Thyroid gland (tissue), 4 donors: ENCODE measurements around the gene HPN. TPM values are rescaled to one million over a fixed set of nuclear protein-coding genes. Genes with fewer than 3 reads are reported as not detected.

ENCODE experiments used
- DNase-seq, 2 donors: peaks; one replicate each; pipeline ENCODE4 v3.0.0-alpha.2; 2019
- H3K27ac ChIP-seq, 3 donors: fragments of 200-600 bp; sonication (generic); 1 replicate in 2 of 3; 2 replicates in 1 of 3; pipeline ENCODE4 v1.5.1; 2016 to 2019; ENCODE audit warnings: mild to moderate bottlenecking in 1 of 3, moderate library complexity in 1 of 3
- H3K27me3 ChIP-seq: fragments of 200-600 bp; sonication (generic); one replicate; pipeline ENCODE4 v1.5.1; 2019
- H3K36me3 ChIP-seq, 2 donors: fragments of 200-600 bp; sonication (generic); one replicate each; pipeline ENCODE4 v1.5.1; 2016 to 2019
- H3K4me1 ChIP-seq, 2 donors: fragments of 200-600 bp; sonication (generic); one replicate each; pipeline ENCODE4 v1.5.1; 2017 to 2019
- H3K4me3 ChIP-seq, 3 donors: fragments of 200-600 bp; sonication (generic); replicated peaks in 1 of 3; 1 replicate in 2 of 3; 2 replicates in 1 of 3; pipeline ENCODE4 v1.5.1; 2016; ENCODE audit warnings: mild to moderate bottlenecking in 1 of 3
- H3K9me3 ChIP-seq: fragments of 200-600 bp; sonication (generic); one replicate; pipeline ENCODE4 v1.5.1; 2017
- CTCF ChIP-seq, 6 experiments: fragments of 200-600 bp in 3 of 6; fragments of 450-650 bp in 3 of 6; sonication (generic) in 3 of 6; IDR thresholded peaks; one replicate each; pipeline ENCODE4 v1.5.1; 2016 to 2019; ENCODE audit warnings: antibody characterized with exemption in 6 of 6, mild to moderate bottlenecking in 2 of 6, inconsistent platforms in 1 of 6, moderate library complexity in 1 of 6
- POLR2A ChIP-seq, 2 donors: fragments of 450-650 bp; IDR thresholded peaks; one replicate each; pipeline ENCODE4 v1.6.1; 2017; ENCODE audit warnings: antibody characterized with exemption in 2 of 2, mild to moderate bottlenecking in 2 of 2, moderate library complexity in 1 of 2
- WGBS, 2 donors: methylation state at CpG; one replicate each; pipeline ENCODE4 v1.1.5; 2017; 5-methylcytosine and 5-hydroxymethylcytosine counted together
- intact Hi-C: fragments of 100-400 bp; cut with DNase I; formaldehyde crosslinking; loops from one replicate; pipeline ENCODE4 v1.15.1; 2023
- total RNA-seq, 4 donors: library from RNA; depleted of rRNA; stranded (reverse); fragments of >200 nt; gene quantifications; one replicate each; pipeline ENCODE4 v1.2.3, GENCODE V29; 2016

Gene HPN
- total RNA-seq, 4 donors from 2014 or later: 16.3 to 19.3 (median 17.9) TPM

GRCh38 chr19:35052599-35053190 is 11.2 kb downstream of the HPN start:
- Histone ChIP-seq H3K27ac (no peak overlapping the region), H3K36me3 (no peaks in the 10 kb centered on the region), H3K4me1 (no peaks in the 10 kb centered on the region), H3K27me3 (no peaks in the 10 kb centered on the region), H3K4me3 (no peak overlapping the region), H3K9me3 (no peaks in the 10 kb centered on the region)
- 66 to 70% methylated on average over 8 of the region's 8 CpGs for WGBS, 2 donors
- no peak for TF ChIP-seq POLR2A (IDR thresholded peaks at IDR 0.05)
- TF ChIP-seq CTCF (IDR thresholded peaks at IDR 0.05): no peak
- intact Hi-C loops: no loop called here
- no peak for DNase-seq

DNA sequence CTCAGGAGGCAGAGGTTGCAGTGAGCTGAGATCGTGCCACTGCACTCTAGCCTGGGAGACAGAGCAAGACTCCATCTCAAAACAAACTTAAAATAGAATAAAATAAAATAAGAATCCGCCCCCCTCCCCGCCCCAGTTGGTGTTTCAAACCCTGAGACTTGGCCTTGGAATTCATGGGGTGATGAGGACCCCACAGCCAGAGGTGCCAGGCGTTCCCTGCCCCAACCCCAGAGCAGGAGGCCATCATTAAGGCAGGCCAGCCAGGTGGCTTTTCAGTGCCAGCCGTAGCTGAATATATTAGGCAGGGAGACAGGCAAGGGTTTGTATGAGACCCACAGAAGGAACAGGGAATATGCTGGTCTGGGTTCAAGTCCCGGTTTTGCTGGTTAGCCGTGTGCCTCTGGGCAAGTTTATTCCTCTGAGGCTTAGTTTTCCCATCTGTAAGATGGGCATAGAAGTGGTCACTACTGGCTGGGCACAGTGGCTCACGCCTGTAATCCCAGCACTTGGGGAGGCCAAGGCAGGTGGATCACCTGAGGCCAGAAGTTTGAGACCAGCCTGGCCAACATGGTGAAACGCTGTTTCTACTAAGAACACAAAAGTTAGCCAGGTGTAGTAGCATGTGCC is 12.3 kb downstream of the HPN start:
- intact Hi-C loops: no loop called here
- no peak for DNase-seq
- Histone ChIP-seq H3K27ac (no peak overlapping the region), H3K4me3 (no peak overlapping the region), H3K9me3 (no peaks in the 10 kb centered on the region), H3K36me3 (no peaks in the 10 kb centered on the region), H3K27me3 (no peaks in the 10 kb centered on the region), H3K4me1 (no peaks in the 10 kb centered on the region)
- no peak for TF ChIP-seq POLR2A (IDR thresholded peaks at IDR 0.05)
- no peak for TF ChIP-seq CTCF (IDR thresholded peaks at IDR 0.05)
- WGBS, 2 donors: 81 to 88% methylated on average over 8 to 9 of the region's 9 CpGs

GRCh38 chr19:35054626-35055025 is 13.1 kb downstream of the HPN start:
- Histone ChIP-seq H3K9me3 (no peaks in the 10 kb centered on the region), H3K36me3 (no peaks in the 10 kb centered on the region), H3K4me1 (no peaks in the 10 kb centered on the region), H3K4me3 (no peak overlapping the region), H3K27ac (no peak overlapping the region), H3K27me3 (no peaks in the 10 kb centered on the region)
- WGBS, 2 donors: 86 to 94% methylated on average over 9 of the region's 9 CpGs
- intact Hi-C loops: no loop called here
- TF ChIP-seq POLR2A (IDR thresholded peaks at IDR 0.05): no peak
- no peak for TF ChIP-seq CTCF (IDR thresholded peaks at IDR 0.05)
- DNase-seq: no peak

GRCh38 chr19:35055715-35056179 is 14.2 kb downstream of the HPN start:
- intact Hi-C loops: no loop called here
- TF ChIP-seq CTCF (IDR thresholded peaks at IDR 0.05) (no peak), POLR2A (IDR thresholded peaks at IDR 0.05) (no peak)
- Histone ChIP-seq H3K27ac (no peak overlapping the region), H3K4me3 (no peak overlapping the region), H3K9me3 (no peaks in the 10 kb centered on the region), H3K27me3 (no peaks in the 10 kb centered on the region), H3K36me3 (no peaks in the 10 kb centered on the region), H3K4me1 (no peaks in the 10 kb centered on the region)
- 37 to 38% methylated on average over 3 of the region's 3 CpGs for WGBS, 2 donors
- no peak for DNase-seq

- intact Hi-C loops: no loop called here
- WGBS, 2 donors: 80 to 86% methylated on average over 6 of the region's 6 CpGs
Measured at GRCh38 chr19:35056513-35057063, 15.1 kb downstream of the HPN start.

More at GRCh38 chr19:35056513-35057063, 15.1 kb downstream of the HPN start:
- no peak for DNase-seq
- Histone ChIP-seq H3K4me3 (no peak overlapping the region), H3K4me1 (no peaks in the 10 kb centered on the region), H3K27me3 (no peaks in the 10 kb centered on the region), H3K9me3 (no peaks in the 10 kb centered on the region), H3K36me3 (no peaks in the 10 kb centered on the region), H3K27ac (no peak overlapping the region)
- no peak for TF ChIP-seq CTCF (IDR thresholded peaks at IDR 0.05)
- TF ChIP-seq POLR2A (IDR thresholded peaks at IDR 0.05): no peak
